ENCODE results near the gene HDAC4. TPM values are rescaled to one million over a fixed set of nuclear protein-coding genes. Genes with fewer than 3 reads are reported as not detected.

HDAC4 gene
- total and polyA plus RNA-seq, 2 experiments from 2014 or later = 9.3 to 10.8 TPM

DNA sequence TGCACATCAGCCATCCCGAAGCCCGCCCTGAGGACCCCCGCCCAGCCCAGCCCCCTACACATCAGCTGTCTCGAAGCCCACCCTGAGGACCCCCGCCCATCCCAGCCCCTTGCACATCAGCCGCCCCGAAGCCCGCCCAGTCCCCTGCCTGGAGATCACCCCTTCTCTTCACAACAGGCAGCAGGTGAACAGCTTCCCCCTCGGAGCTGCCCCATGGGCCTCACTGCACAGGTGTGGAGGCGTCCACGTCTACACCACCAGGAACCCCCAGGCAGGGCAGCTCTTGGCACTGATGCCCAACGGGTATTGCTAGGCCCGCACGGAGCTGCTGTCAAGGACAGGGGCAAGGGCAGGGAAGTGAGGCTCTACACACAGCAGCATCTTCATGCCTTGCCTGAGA lies 137.6 kb downstream of the HDAC4 start:
- Histone ChIP-seq H3K4me1 (ENCODE audit: insufficient read depth) (peaks cover 37% of the 10 kb centered on the region), H3K4me2 (no peak overlapping the region), H3K9me2 (replicated peaks; ENCODE audit: insufficient read depth) (no peaks in the 10 kb centered on the region), H3K79me2 (peaks cover 94% of the 10 kb centered on the region), H3K27ac (peak overlapping the region; percentile 83), H3K9me3 (ENCODE audit: low read depth) (no peaks in the 10 kb centered on the region), H2AFZ (no peak overlapping the region), H3K4me3 (no peak overlapping the region), H4K20me1 (ENCODE audit: insufficient read depth, poor library complexity, severe bottlenecking) (peaks cover 4% of the 10 kb centered on the region), H3K36me3 (replicated peaks; ENCODE audit: insufficient read depth, low read depth) (no peaks in the 10 kb centered on the region), H3K27me3 (no peaks in the 10 kb centered on the region)
- no peak for DNase-seq (ENCODE audit: low spot score)
- TF ChIP-seq EZH2 (IDR thresholded peaks at IDR 0.05; ENCODE audit: borderline replicate concordance) = no peak
- TF ChIP-seq CTCF (IDR thresholded peaks at IDR 0.05; ENCODE audit: poor library complexity) = no peak
- no peak for TF ChIP-seq EZH2phosphoT487 (IDR thresholded peaks at IDR 0.05; ENCODE audit: low read depth, severe bottlenecking, unreplicated experiment)
- 92% methylated on average over 5 of the region's 14 CpGs for WGBS (ENCODE audit: low lambda C conversion rate, missing lambda C conversion rate)

DNA sequence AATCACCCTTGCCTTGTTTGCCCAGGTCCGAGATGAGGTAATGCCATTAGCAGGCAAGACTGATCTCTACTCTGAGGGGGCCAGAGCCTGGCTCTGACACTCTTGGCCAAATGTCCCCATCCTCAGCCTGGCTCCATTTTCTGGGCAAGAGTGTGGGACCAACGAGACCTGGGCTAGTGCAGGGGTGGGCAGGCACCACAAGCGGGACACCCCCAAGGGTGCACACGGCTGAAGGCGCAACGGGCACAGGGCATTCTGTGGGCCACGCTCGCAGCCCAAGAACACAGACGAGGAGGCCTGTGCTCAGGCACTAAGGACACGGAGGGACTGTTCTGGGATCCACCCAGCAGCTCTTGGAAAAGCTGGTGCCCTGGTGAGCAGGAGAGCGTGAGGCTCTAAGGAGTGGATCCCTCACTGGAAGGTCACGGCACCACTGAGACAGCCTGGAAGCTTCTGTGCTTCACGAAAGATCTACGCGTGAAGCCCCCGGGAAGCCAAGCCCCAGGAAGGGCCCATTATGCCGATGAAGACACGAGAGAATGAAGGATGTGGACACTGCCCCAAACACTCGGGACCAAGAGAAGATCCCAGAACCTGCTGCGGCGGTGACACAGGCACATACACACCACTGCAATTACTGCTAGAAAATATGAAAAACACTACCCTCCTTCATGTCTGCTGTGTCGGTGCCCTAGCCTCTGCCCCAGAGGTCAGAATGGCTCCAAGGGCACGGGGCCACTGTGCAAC lies 138.2 kb downstream of the HDAC4 start:
- no peak for TF ChIP-seq CTCF (IDR thresholded peaks at IDR 0.05; ENCODE audit: poor library complexity)
- TF ChIP-seq EZH2 (IDR thresholded peaks at IDR 0.05; ENCODE audit: borderline replicate concordance) = no peak
- TF ChIP-seq EZH2phosphoT487 (IDR thresholded peaks at IDR 0.05; ENCODE audit: low read depth, severe bottlenecking, unreplicated experiment) = no peak
- WGBS (ENCODE audit: low lambda C conversion rate, missing lambda C conversion rate) = 96% methylated on average over 21 of the region's 23 CpGs
- Histone ChIP-seq H3K36me3 (replicated peaks; ENCODE audit: insufficient read depth, low read depth) (no peaks in the 10 kb centered on the region), H3K9me3 (ENCODE audit: low read depth) (no peaks in the 10 kb centered on the region), H3K79me2 (peaks cover 96% of the 10 kb centered on the region), H3K4me1 (ENCODE audit: insufficient read depth) (peaks cover 31% of the 10 kb centered on the region), H3K27me3 (no peaks in the 10 kb centered on the region), H2AFZ (no peak overlapping the region), H4K20me1 (ENCODE audit: insufficient read depth, poor library complexity, severe bottlenecking) (peaks cover 4% of the 10 kb centered on the region), H3K4me2 (no peak overlapping the region), H3K27ac (no peak overlapping the region), H3K9me2 (replicated peaks; ENCODE audit: insufficient read depth) (no peaks in the 10 kb centered on the region), H3K4me3 (no peak overlapping the region)
- DNase-seq (ENCODE audit: low spot score) = no peak

GRCh38 chr2:239261796-239262483 lies 138.9 kb downstream of the HDAC4 start:
- H2AFZ ChIP-seq = no peak overlapping the region
- WGBS (ENCODE audit: low lambda C conversion rate, missing lambda C conversion rate) = 92% methylated on average over 22 of the region's 22 CpGs
- H3K9me2 ChIP-seq (replicated peaks; ENCODE audit: insufficient read depth) = no peaks in the 10 kb centered on the region
- peaks cover 24% of the 10 kb centered on the region for H3K4me1 ChIP-seq (ENCODE audit: insufficient read depth)
- H3K9me3 ChIP-seq (ENCODE audit: low read depth) = no peaks in the 10 kb centered on the region
- no peak overlapping the region for H3K27ac ChIP-seq
- no peaks in the 10 kb centered on the region for H3K27me3 ChIP-seq
- no peak for DNase-seq (ENCODE audit: low spot score)
- H3K79me2 ChIP-seq = peaks cover 94% of the 10 kb centered on the region
- no peak overlapping the region for H3K4me2 ChIP-seq
- TF ChIP-seq EZH2phosphoT487 (IDR thresholded peaks at IDR 0.05; ENCODE audit: low read depth, severe bottlenecking, unreplicated experiment) = no peak
- no peak for TF ChIP-seq EZH2 (IDR thresholded peaks at IDR 0.05; ENCODE audit: borderline replicate concordance)
- no peak for TF ChIP-seq CTCF (IDR thresholded peaks at IDR 0.05; ENCODE audit: poor library complexity)
- no peaks in the 10 kb centered on the region for H3K36me3 ChIP-seq (replicated peaks; ENCODE audit: insufficient read depth, low read depth)
- H4K20me1 ChIP-seq (ENCODE audit: insufficient read depth, poor library complexity, severe bottlenecking) = peaks cover 4% of the 10 kb centered on the region
- H3K4me3 ChIP-seq = no peak overlapping the region
